22Rv1 (cell line): ENCODE results near the gene SLC25A34.

Source experiments
- CTCF ChIP-seq: fragments of 450-650 bp; IDR thresholded peaks from 2 replicates; pipeline ENCODE4 v1.5.1; 2017; ENCODE audit warnings: mild to moderate bottlenecking
- ZFX ChIP-seq: fragments of 450-650 bp; IDR thresholded peaks from 2 replicates; pipeline ENCODE4 v1.6.1; 2017; ENCODE audit warnings: antibody characterized with exemption, borderline replicate concordance

- no peak for TF ChIP-seq CTCF
- no peak for TF ChIP-seq ZFX
Measured at GRCh38 chr1:15764269-15764764, 28.3 kb downstream of the SLC25A34 start.
